GM15510 (cell line): ENCODE measurements around the gene NUB1.

Experiments
- POLR2A ChIP-seq: IDR thresholded peaks from 3 replicates; pipeline ENCODE4 v1.6.1; 2011; ENCODE audit warnings: borderline replicate concordance; ENCODE audit not compliant: insufficient read length; ENCODE audit errors: extremely low read depth

NUB1 gene

DNA sequence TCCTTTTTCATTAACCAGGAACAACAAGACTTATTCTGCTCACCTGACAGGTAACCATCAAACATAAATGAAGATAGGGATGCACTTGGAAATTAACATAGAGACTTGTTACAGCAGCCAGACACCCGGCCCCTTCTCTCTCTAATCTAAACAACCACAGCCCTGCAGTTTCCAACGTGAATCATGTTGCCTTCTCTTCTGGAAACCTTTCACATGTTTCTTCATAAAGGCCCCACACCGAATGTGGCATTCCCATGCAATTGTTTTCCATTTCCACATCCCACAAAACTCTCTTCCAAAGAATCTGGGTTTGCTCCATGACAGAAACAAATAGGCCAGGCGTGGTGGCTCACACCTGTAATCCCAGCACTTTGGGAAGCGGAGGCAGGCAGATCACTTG, 83.2 kb downstream of the NUB1 start:
- no peak for TF ChIP-seq POLR2A

GRCh38 chr7:151425670-151426440, 84.2 kb downstream of the NUB1 start:
- no peak for TF ChIP-seq POLR2A

- TF ChIP-seq POLR2A, result no peak
These were observed 84.9 kb downstream of the NUB1 start for GRCh38 chr7:151426441-151426903.

DNA sequence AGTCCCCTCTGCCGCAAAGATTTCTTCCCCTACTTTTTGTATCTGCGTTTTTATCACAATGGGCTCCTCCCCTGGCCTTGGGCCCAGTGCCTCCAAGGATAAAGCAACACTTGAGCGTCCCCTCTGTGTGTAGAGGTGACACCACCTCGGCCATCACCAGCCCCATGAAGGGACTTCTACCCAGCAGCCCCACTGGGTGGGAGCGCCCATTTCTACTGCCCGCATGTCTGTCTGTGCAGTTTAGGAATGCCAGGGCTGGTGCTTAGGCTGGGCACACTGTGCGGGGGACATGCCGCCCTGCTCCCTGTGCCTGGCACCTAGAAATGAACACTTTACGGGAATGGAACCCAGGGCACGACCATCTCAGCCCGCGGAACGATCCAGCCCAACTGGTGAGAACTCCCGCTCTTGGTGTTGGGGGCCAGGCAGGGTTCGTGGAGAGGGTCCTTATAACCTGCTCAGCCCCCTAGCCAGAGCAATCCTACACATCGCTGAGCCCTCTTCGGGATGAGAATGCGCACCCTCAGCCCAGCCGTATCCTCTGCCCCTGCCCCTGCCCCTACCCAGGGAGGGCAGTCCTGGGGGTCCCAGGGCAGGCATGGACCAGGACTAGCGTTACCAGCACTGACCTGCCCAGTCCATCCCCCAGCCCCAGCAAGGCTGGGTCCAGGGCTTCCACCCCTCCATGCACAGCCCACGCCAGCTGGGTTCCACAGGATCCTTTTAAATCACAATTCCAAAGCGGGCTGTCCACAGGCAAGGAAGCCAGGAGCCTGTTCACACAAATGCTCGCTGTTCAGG, 85.5 kb downstream of the NUB1 start:
- TF ChIP-seq POLR2A, result no peak

DNA sequence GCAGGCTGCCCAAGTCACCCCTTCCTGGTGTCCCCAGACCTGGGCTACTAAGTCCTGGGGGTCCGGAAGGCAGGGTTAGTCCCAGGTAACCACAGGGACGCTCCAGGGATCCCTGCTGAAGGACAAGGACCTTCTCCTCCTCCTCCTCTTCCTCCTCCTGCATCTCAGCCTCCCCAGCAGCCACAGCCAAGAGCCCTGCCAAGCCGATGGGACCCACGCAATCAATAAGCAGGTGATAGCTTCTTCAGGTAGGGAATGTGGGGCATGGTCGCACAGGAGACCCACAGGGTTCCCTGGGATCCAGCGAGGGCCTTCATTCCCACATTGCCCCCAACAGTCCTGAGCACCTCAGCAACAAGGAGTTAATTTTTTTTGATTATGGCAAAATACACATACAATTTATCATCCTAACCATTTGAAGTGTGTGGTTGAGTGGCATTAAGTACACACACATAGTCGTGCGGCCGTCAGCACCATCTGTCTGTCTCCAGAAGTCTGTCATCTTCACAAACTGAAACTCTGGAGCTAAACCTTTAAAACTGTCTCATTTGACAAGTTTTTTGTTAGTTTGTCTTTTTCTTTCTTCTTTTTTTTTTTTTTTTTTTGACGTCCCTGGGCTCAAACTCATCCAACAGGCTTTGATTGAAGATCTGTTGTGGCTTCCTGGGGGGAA, 86.2 kb downstream of the NUB1 start:
- TF ChIP-seq POLR2A, result no peak
